Transverse colon (tissue), 4 donors: ENCODE data around the gene GRK3. TPM values are rescaled to one million over a fixed set of nuclear protein-coding genes. Genes with fewer than 3 reads are reported as not detected.

Experiments
- DNase-seq: peaks from one replicate; pipeline ENCODE4 v3.0.0-alpha.2; 2019
- H3K27ac ChIP-seq, 4 donors: fragments of 200-600 bp; sonication (generic); 2 replicates each; pipeline ENCODE4 v1.5.1; 2016 to 2018; ENCODE audit warnings: inconsistent platforms in 4 of 4
- H3K27me3 ChIP-seq: fragments of 200-600 bp; sonication (generic); 2 replicates; pipeline ENCODE4 v1.5.1; 2017; ENCODE audit warnings: inconsistent platforms
- H3K36me3 ChIP-seq, 4 donors: fragments of 200-600 bp; sonication (generic); 2 replicates each; pipeline ENCODE4 v1.5.1; 2017 to 2019; ENCODE audit warnings: inconsistent platforms in 4 of 4
- H3K4me1 ChIP-seq, 4 donors: fragments of 200-600 bp; sonication (generic); 2 replicates each; pipeline ENCODE4 v1.5.1; 2017 to 2020; ENCODE audit warnings: inconsistent platforms in 4 of 4
- H3K4me3 ChIP-seq, 4 donors: fragments of 200-600 bp; sonication (generic); 1 replicate in 1 of 4; 2 replicates in 3 of 4; pipeline versions ENCODE4 v1.5.1 to v1.6.1; 2017 to 2019; ENCODE audit warnings: inconsistent platforms in 4 of 4
- H3K9me3 ChIP-seq, 2 donors: fragments of 200-600 bp; sonication (generic); 2 replicates each; pipeline ENCODE4 v1.5.1; 2017 to 2019; ENCODE audit warnings: inconsistent platforms in 2 of 2
- EP300 ChIP-seq: sonication (generic); formaldehyde crosslinking; IDR thresholded peaks from one replicate; pipeline ENCODE4 v1.6.1; 2017; ENCODE audit warnings: antibody characterized with exemption, low read depth
- POLR2A ChIP-seq: fragments of 450-650 bp; IDR thresholded peaks from one replicate; pipeline ENCODE4 v1.6.1; 2016; ENCODE audit warnings: antibody characterized with exemption, mild to moderate bottlenecking, moderate library complexity
- POLR2AphosphoS5 ChIP-seq, 3 donors: sonication (generic); formaldehyde crosslinking; IDR thresholded peaks; one replicate each; pipeline ENCODE4 v1.6.1; 2016; ENCODE audit warnings: antibody characterized with exemption in 3 of 3
- WGBS, 2 donors: methylation state at CpG; one replicate each; pipeline ENCODE4 v1.1.5; 2018; ENCODE audit warnings: low coverage in 1 of 2; 5-methylcytosine and 5-hydroxymethylcytosine counted together
- in situ Hi-C, 4 donors: fragments of 200-750 bp; cut with MboI; loops; one replicate each; pipeline versions ENCODE4 v1.15.0 to v1.15.1; 2017; ENCODE audit warnings: low sequenced_read_pairs in 3 of 4, low pct_ligation_motif_present in 1 of 4, low pct_unique_long_range_greater_than_20kb in 1 of 4
- intact Hi-C: fragments of 100-400 bp; cut with DNase I; formaldehyde crosslinking; loops from one replicate; pipeline ENCODE4 v1.15.1; 2023; ENCODE audit warnings: low total_unique reads
- total RNA-seq, 4 donors: library from RNA; depleted of rRNA; stranded (reverse); fragments of >200 nt; gene quantifications; one replicate each; pipeline ENCODE4 v1.1.0, GENCODE V29; 2016
- TF ChIP-seq, protein P1 (sequence below), 5 experiments: fragments of 200-600 bp in 3 of 5; fragments of 450-650 bp in 2 of 5; sonication (generic) in 3 of 5; IDR thresholded peaks; 1 replicate in 2 of 5; 2 replicates in 3 of 5; pipeline ENCODE4 v1.5.1; 2016 to 2017; ENCODE audit warnings: antibody characterized with exemption in 5 of 5, inconsistent platforms in 3 of 5, mild to moderate bottlenecking in 2 of 5, moderate library complexity in 1 of 5

Gene GRK3
- total RNA-seq, 4 donors from 2014 or later = 1.6 to 7.9 (median 4.2) TPM

DNA sequence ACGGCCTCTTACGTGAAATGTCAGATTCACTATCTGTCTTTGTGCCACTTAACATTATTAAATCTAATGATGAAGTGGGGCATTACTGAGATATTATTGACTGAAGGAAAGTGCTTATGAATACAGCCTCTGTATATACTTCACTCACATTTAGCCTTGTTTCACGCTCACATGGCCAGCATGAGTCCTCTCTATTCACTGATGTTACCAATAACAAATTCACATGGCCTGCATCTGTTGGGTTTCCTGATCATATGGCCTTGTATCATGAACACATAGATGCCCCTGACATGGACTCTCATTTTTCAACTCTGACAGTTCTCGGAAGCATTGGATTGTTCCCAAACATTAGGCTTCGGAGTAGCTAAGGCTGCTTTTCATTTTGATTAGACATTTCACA, 109.2 kb downstream of the GRK3 start:
- no peak for DNase-seq
- in situ Hi-C loops (no loop called here), intact Hi-C loops (no loop called here)
- 94 to 95% methylated on average over 5 of the region's 5 CpGs for WGBS, 2 donors
- Histone ChIP-seq H3K4me3 (no peak overlapping the region), H3K27ac (no peak overlapping the region), H3K9me3 (no peaks in the 10 kb centered on the region), H3K27me3 (no peaks in the 10 kb centered on the region), H3K4me1 (peaks cover 0 to 4% (median 0%) of the 10 kb centered on the region in 4 donors), H3K36me3 (no peaks in the 10 kb centered on the region)
- TF ChIP-seq EP300 (no peak), POLR2A (no peak)
- TF ChIP-seq, protein P1, sequence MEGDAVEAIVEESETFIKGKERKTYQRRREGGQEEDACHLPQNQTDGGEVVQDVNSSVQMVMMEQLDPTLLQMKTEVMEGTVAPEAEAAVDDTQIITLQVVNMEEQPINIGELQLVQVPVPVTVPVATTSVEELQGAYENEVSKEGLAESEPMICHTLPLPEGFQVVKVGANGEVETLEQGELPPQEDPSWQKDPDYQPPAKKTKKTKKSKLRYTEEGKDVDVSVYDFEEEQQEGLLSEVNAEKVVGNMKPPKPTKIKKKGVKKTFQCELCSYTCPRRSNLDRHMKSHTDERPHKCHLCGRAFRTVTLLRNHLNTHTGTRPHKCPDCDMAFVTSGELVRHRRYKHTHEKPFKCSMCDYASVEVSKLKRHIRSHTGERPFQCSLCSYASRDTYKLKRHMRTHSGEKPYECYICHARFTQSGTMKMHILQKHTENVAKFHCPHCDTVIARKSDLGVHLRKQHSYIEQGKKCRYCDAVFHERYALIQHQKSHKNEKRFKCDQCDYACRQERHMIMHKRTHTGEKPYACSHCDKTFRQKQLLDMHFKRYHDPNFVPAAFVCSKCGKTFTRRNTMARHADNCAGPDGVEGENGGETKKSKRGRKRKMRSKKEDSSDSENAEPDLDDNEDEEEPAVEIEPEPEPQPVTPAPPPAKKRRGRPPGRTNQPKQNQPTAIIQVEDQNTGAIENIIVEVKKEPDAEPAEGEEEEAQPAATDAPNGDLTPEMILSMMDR (IDR thresholded peaks at IDR 0.05) = no peak

DNA sequence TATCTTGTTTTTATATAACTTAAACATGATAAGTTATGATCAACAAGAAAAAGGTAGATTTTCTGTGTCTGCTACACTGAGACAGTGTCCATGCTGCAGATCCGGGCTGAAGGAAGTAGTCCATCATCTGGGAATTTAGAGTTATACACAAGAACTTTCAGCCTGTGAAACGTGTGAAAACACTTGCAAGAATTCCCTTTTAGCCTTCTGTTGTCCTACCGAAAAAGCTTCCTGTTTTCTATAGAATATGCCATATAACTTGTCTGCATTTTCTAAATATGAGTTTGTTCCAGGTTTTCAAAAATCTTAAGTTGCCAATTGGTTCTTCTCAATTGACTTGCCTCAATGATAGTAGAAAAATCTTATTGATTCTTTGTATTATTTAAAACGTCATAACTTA, 113.2 kb downstream of the GRK3 start:
- no peak for DNase-seq
- H3K4me3 ChIP-seq = no peak overlapping the region
- TF ChIP-seq POLR2A (no peak), EP300 (no peak)
- TF ChIP-seq, protein P1 (IDR thresholded peaks at IDR 0.05) = no peak
- WGBS, 2 donors = 79 to 90% methylated on average over 4 of the region's 4 CpGs
- no peaks in the 10 kb centered on the region for H3K4me1 ChIP-seq
- no peaks in the 10 kb centered on the region for H3K9me3 ChIP-seq
- no peaks in the 10 kb centered on the region for H3K27me3 ChIP-seq
- H3K36me3 ChIP-seq = no peaks in the 10 kb centered on the region
- no peak overlapping the region for H3K27ac ChIP-seq
- in situ Hi-C loops (no loop called here), intact Hi-C loops (no loop called here)

DNA sequence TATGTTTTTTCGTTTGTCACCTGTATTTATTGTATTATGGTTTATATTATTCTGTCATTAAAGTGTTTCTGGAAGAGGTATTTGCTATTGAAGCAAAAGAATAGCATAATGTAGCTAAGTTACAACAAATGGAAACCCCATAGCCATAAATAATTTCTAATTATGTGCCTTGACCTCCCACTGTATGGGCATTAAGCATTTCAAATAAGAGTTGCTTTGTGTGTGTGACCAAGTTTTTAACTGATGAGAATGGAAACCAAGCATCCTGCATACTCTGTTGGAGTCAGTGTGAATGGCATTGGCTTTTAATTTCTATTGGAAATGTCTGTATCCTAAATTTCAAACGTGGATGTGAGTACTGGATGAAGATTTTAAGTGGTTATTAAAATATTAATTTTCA, 115.6 kb downstream of the GRK3 start:
- 76 to 81% methylated on average over 2 of the region's 2 CpGs for WGBS, 2 donors
- H3K4me1 ChIP-seq = no peaks in the 10 kb centered on the region
- H3K36me3 ChIP-seq = no peaks in the 10 kb centered on the region
- intact Hi-C loops = no loop called here
- no peak overlapping the region for H3K4me3 ChIP-seq
- no peaks in the 10 kb centered on the region for H3K27me3 ChIP-seq
- TF ChIP-seq, protein P1 (IDR thresholded peaks at IDR 0.05) = no peak
- TF ChIP-seq POLR2AphosphoS5 (IDR thresholded peaks at IDR 0.05) = no peak
- TF ChIP-seq POLR2A = no peak
- no peak for TF ChIP-seq EP300
- H3K9me3 ChIP-seq = no peaks in the 10 kb centered on the region
- no peak overlapping the region for H3K27ac ChIP-seq
- in situ Hi-C loops = no loop called here
- DNase-seq = no peak

- Histone ChIP-seq H3K9me3 (no peaks in the 10 kb centered on the region), H3K4me1 (no peaks in the 10 kb centered on the region), H3K4me3 (no peak overlapping the region), H3K36me3 (no peaks in the 10 kb centered on the region), H3K27ac (no peak overlapping the region), H3K27me3 (no peaks in the 10 kb centered on the region)
- no peak for DNase-seq
- TF ChIP-seq POLR2A = no peak
- no peak for TF ChIP-seq EP300
- no peak for TF ChIP-seq POLR2AphosphoS5 (IDR thresholded peaks at IDR 0.05)
- TF ChIP-seq, protein P1 (IDR thresholded peaks at IDR 0.05) = no peak
- intact Hi-C loops (no loop called here), in situ Hi-C loops (no loop called here)
- 85 to 90% methylated on average over 5 to 6 of the region's 6 CpGs for WGBS, 2 donors
Observed at GRCh38 chr22:25680956-25681355, 116.5 kb downstream of the GRK3 start.
